Mesenchymal stem cell (in vitro differentiated cells and primary cell): ENCODE results near the gene SLC51B.

Source experiments
- DNase-seq: peaks from one replicate; pipeline ENCODE4 v3.0.0-alpha.2; 2013
- H2AFZ ChIP-seq: one replicate; pipeline ENCODE4 v1.6.1; 2013; ENCODE audit warnings: low read depth, mild to moderate bottlenecking, control low read depth, inconsistent platforms, low read length, moderate library complexity
- H2AK5ac ChIP-seq: 2 replicates; pipeline ENCODE4 v1.6.1; 2013; ENCODE audit warnings: low read length, moderate library complexity, mild to moderate bottlenecking, inconsistent platforms; ENCODE audit not compliant: severe bottlenecking
- H2BK120ac ChIP-seq: one replicate; pipeline ENCODE4 v1.6.1; 2013; ENCODE audit warnings: low read depth, mild to moderate bottlenecking, inconsistent platforms, low read length, moderate library complexity
- H2BK12ac ChIP-seq, 2 experiments: one replicate each; pipeline ENCODE4 v1.6.1; 2013; ENCODE audit warnings: inconsistent platforms in 2 of 2, low read length in 2 of 2, mild to moderate bottlenecking in 2 of 2, moderate library complexity in 2 of 2, control low read depth in 1 of 2
- H2BK15ac ChIP-seq: one replicate; pipeline ENCODE4 v1.6.1; 2013; ENCODE audit warnings: mild to moderate bottlenecking, low read depth, inconsistent platforms; ENCODE audit not compliant: poor library complexity, severe bottlenecking
- H2BK5ac ChIP-seq: 2 replicates; pipeline ENCODE4 v1.6.1; 2013; ENCODE audit warnings: low read depth, mild to moderate bottlenecking, low read length, control low read depth, inconsistent platforms; ENCODE audit not compliant: poor library complexity, severe bottlenecking
- H3K14ac ChIP-seq, 2 experiments: one replicate each; pipeline ENCODE4 v1.6.1; 2013; ENCODE audit warnings: inconsistent platforms in 2 of 2, low read length in 2 of 2, control low read depth in 1 of 2, mild to moderate bottlenecking in 1 of 2, moderate library complexity in 1 of 2
- H3K18ac ChIP-seq, 2 experiments: one replicate each; pipeline ENCODE4 v1.6.1; 2013; ENCODE audit warnings: inconsistent platforms in 2 of 2, low read length in 2 of 2, control low read depth in 1 of 2, low read depth in 1 of 2, mild to moderate bottlenecking in 1 of 2
- H3K23ac ChIP-seq, 2 experiments: one replicate each; pipeline ENCODE4 v1.6.1; 2013; ENCODE audit warnings: inconsistent platforms in 2 of 2, low read length in 2 of 2, mild to moderate bottlenecking in 2 of 2, moderate library complexity in 2 of 2, control low read depth in 1 of 2
- H3K27ac ChIP-seq: 2 replicates; pipeline ENCODE4 v1.5.1; 2013; ENCODE audit warnings: mild to moderate bottlenecking, moderate library complexity, low read length, control low read depth, inconsistent platforms; ENCODE audit not compliant: poor library complexity, severe bottlenecking
- H3K27me3 ChIP-seq, 2 experiments: 2 replicates each; pipeline versions ENCODE4 v1.6.1 to v1.7.0; 2013; ENCODE audit warnings: low read length in 2 of 2, mild to moderate bottlenecking in 2 of 2, moderate library complexity in 2 of 2, control low read depth in 1 of 2, inconsistent platforms in 1 of 2; ENCODE audit not compliant: control insufficient read depth in 1 of 2, insufficient read depth in 1 of 2
- H3K36me3 ChIP-seq, 2 experiments: 2 replicates each; pipeline versions ENCODE4 v1.6.1 to v1.7.0; 2013; ENCODE audit warnings: low read length in 2 of 2, control low read depth in 1 of 2, inconsistent platforms in 1 of 2, low read depth in 1 of 2, mild to moderate bottlenecking in 1 of 2; ENCODE audit not compliant: insufficient read depth in 2 of 2, control insufficient read depth in 1 of 2
- H3K4ac ChIP-seq, 2 experiments: one replicate each; pipeline ENCODE4 v1.6.1; 2013; ENCODE audit warnings: inconsistent platforms in 2 of 2, low read length in 2 of 2, mild to moderate bottlenecking in 2 of 2, moderate library complexity in 2 of 2, control low read depth in 1 of 2, low read depth in 1 of 2
- H3K4me1 ChIP-seq: 2 replicates; pipeline ENCODE4 v1.6.1; 2013; ENCODE audit warnings: low read depth, low read length, control low read depth; ENCODE audit not compliant: control insufficient read depth, insufficient read depth
- H3K4me2 ChIP-seq: 2 replicates; pipeline ENCODE4 v1.6.1; 2013; ENCODE audit warnings: low read length, mild to moderate bottlenecking, inconsistent platforms; ENCODE audit not compliant: poor library complexity, severe bottlenecking
- H3K4me3 ChIP-seq, 2 experiments: 2 replicates each; pipeline versions ENCODE4 v1.5.1 to v1.7.0; 2013; ENCODE audit warnings: low read length in 2 of 2, mild to moderate bottlenecking in 2 of 2, control low read depth in 1 of 2, low read depth in 1 of 2; ENCODE audit not compliant: insufficient read depth in 1 of 2
- H3K79me1 ChIP-seq: replicated peaks from 2 replicates; pipeline ENCODE4 v1.6.1; 2013; ENCODE audit warnings: mild to moderate bottlenecking, control low read depth, low read length, inconsistent platforms; ENCODE audit not compliant: poor library complexity, severe bottlenecking
- H3K9ac ChIP-seq: 2 replicates; pipeline ENCODE4 v1.7.0; 2013; ENCODE audit warnings: mild to moderate bottlenecking, low read length, moderate library complexity
- H3K9me3 ChIP-seq: 2 replicates; pipeline ENCODE4 v1.7.0; 2013; ENCODE audit warnings: mild to moderate bottlenecking, low read length; ENCODE audit not compliant: control insufficient read depth
- H4K8ac ChIP-seq: one replicate; pipeline ENCODE4 v1.6.1; 2013; ENCODE audit warnings: inconsistent platforms, mild to moderate bottlenecking, low read length, moderate library complexity
- H4K91ac ChIP-seq: one replicate; pipeline ENCODE4 v1.6.1; 2013; ENCODE audit warnings: mild to moderate bottlenecking, low read length, inconsistent platforms
- WGBS: methylation state at CpG from one replicate; pipeline ENCODE4 v1.1.7; 2013; ENCODE audit warnings: mixed read lengths; 5-methylcytosine and 5-hydroxymethylcytosine counted together

SLC51B gene

DNA sequence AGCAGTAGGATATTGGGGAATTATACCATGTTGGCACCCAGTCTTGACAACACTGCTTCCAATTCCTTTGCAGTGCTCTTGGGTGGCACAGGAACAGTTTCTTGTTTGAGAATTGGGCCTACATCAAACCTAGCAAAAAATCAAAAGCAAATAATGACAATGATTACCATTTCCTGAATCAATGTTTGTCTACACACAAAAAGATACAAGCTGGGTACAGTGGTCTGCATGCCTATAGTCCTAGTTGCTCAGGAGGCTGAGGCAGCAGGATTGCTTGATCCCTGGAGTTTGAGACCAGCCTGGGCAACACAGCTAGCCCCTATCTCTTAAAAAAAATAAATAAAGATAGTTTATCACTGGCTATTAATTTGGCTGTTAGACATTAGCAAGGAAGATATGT lies 23.7 kb upstream of the SLC51B start:
- Histone ChIP-seq H3K79me1 (peaks cover 8% of the 10 kb centered on the region), H2BK15ac (no peak overlapping the region), H4K8ac (no peak overlapping the region), H3K27ac (no peak overlapping the region), H3K4me1 (no peaks in the 10 kb centered on the region), H2AFZ (no peak overlapping the region), H3K18ac (no peak overlapping the region), H3K4me2 (no peak overlapping the region), H2BK5ac (no peak overlapping the region), H2AK5ac (no peak overlapping the region), H3K27me3 (no peaks in the 10 kb centered on the region), H3K9me3 (no peaks in the 10 kb centered on the region), H3K4ac (no peak overlapping the region), H3K23ac (no peak overlapping the region), H2BK12ac (no peak overlapping the region), H3K36me3 (peaks cover 8 to 90% of the 10 kb centered on the region in 2 experiments), H2BK120ac (no peak overlapping the region), H3K4me3 (no peak overlapping the region), H3K14ac (no peak overlapping the region), H4K91ac (no peak overlapping the region), H3K9ac (no peak overlapping the region)
- DNase-seq: no peak

DNA sequence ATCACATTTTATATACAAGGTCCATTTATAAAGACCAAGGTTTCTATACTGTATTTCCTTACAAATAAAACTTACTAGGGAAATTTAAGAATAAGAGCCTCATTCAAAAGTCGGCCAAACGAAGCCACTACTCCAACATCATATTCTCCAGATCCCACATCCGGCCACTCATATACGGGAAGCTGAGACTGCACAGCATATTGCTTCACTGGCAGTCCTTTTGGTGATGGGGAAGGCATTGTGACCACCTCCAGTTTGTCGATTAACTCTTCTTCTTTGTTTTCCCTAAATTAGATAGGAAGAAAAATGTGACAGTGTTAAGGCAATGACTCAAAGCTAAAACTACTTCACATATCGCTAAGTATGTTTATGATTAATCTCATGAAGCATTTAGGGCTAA lies 18.4 kb upstream of the SLC51B start:
- H2BK5ac ChIP-seq: no peak overlapping the region
- no peak overlapping the region for H3K14ac ChIP-seq
- H3K18ac ChIP-seq: no peak overlapping the region
- H2AFZ ChIP-seq: no peak overlapping the region
- H3K4ac ChIP-seq: no peak overlapping the region
- H3K4me2 ChIP-seq: no peak overlapping the region
- no peak overlapping the region for H4K91ac ChIP-seq
- no peak for DNase-seq
- no peak overlapping the region for H2AK5ac ChIP-seq
- H3K27me3 ChIP-seq: no peaks in the 10 kb centered on the region
- no peak overlapping the region for H3K9ac ChIP-seq
- H3K27ac ChIP-seq: no peak overlapping the region
- peaks cover 2 to 49% of the 10 kb centered on the region in 2 experiments for H3K36me3 ChIP-seq
- no peak overlapping the region for H3K23ac ChIP-seq
- no peak overlapping the region for H3K4me3 ChIP-seq
- 95% methylated on average over 4 of the region's 6 CpGs for WGBS
- H2BK15ac ChIP-seq: no peak overlapping the region
- no peak overlapping the region for H2BK120ac ChIP-seq
- H3K9me3 ChIP-seq: no peaks in the 10 kb centered on the region
- H2BK12ac ChIP-seq: no peak overlapping the region
- H3K79me1 ChIP-seq: peaks cover 16% of the 10 kb centered on the region
- no peak overlapping the region for H4K8ac ChIP-seq
- H3K4me1 ChIP-seq: peaks cover 8% of the 10 kb centered on the region

DNA sequence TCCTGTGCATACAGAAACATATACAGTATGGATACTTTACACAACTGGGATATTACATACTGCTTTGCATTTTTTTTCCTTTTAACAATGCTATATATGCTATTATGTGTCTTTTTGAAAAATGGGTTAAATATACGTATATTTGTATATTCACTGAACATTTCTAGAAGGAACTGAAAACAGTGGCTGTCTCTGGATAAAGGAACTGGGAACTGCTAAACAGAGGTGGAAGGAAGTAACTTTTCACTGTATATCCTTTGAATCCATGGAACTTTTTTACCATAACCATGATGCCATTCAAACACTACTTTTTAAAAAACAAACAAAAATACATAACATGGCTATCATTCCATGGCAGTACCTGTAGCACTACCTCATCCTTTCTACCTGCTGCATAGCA lies 17.6 kb upstream of the SLC51B start:
- peaks cover 16% of the 10 kb centered on the region for H3K79me1 ChIP-seq
- H3K4me2 ChIP-seq: no peak overlapping the region
- H3K9ac ChIP-seq: no peak overlapping the region
- no peak overlapping the region for H3K27ac ChIP-seq
- peaks cover 0 to 41% of the 10 kb centered on the region in 2 experiments for H3K36me3 ChIP-seq
- H2AFZ ChIP-seq: no peak overlapping the region
- peaks cover 8% of the 10 kb centered on the region for H3K4me1 ChIP-seq
- WGBS: 100% methylated on average over 1 of the region's 1 CpG
- H2BK120ac ChIP-seq: no peak overlapping the region
- H2BK5ac ChIP-seq: no peak overlapping the region
- H3K14ac ChIP-seq: no peak overlapping the region
- no peak overlapping the region for H3K4ac ChIP-seq
- no peak overlapping the region for H3K18ac ChIP-seq
- no peak overlapping the region for H2BK15ac ChIP-seq
- no peak overlapping the region for H2AK5ac ChIP-seq
- H2BK12ac ChIP-seq: no peak overlapping the region
- DNase-seq: no peak
- no peaks in the 10 kb centered on the region for H3K9me3 ChIP-seq
- H4K91ac ChIP-seq: no peak overlapping the region
- peak overlapping the region in 1 of 2 experiments; percentile 95 for H3K4me3 ChIP-seq
- H4K8ac ChIP-seq: no peak overlapping the region
- no peak overlapping the region for H3K23ac ChIP-seq
- peaks cover 0 to 5% of the 10 kb centered on the region in 2 experiments for H3K27me3 ChIP-seq

DNA sequence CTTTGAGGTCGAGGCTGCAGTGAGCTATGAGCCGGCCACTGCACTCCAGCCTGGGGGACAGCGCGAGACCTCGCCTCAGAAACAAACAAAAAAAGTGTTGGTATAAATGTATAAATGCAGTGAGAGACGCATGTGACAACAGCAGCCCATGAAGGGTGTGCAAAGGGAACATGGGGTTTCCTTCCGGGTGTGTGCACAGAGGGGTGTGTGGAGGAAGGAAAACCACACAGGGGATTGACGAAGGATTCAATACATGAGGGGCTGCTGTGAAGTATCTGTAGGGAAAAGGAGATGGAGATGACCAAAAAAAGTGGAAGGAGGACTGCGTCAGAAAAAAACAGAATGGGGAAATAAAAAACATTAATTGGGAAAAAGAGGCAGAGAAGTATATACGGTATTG lies 16.8 kb upstream of the SLC51B start:
- Histone ChIP-seq H3K36me3 (peaks cover 0 to 35% of the 10 kb centered on the region in 2 experiments), H4K91ac (no peak overlapping the region), H3K9me3 (no peaks in the 10 kb centered on the region), H3K27ac (no peak overlapping the region), H2BK12ac (no peak overlapping the region), H3K4me2 (peak overlapping the region; percentile 23), H3K9ac (peak overlapping the region; percentile 87), H4K8ac (peak overlapping the region; percentile 33), H3K18ac (no peak overlapping the region), H2BK120ac (no peak overlapping the region), H3K23ac (no peak overlapping the region), H3K4me3 (peak overlapping the region in 1 of 2 experiments; percentile 95), H2AFZ (no peak overlapping the region), H2BK5ac (no peak overlapping the region), H3K14ac (no peak overlapping the region), H3K4me1 (peaks cover 11% of the 10 kb centered on the region), H3K4ac (peak overlapping the region in 1 of 2 experiments; percentile 69), H2AK5ac (no peak overlapping the region), H2BK15ac (no peak overlapping the region), H3K27me3 (peaks cover 0 to 5% of the 10 kb centered on the region in 2 experiments), H3K79me1 (peaks cover 15% of the 10 kb centered on the region)
- DNase-seq: no peak
- WGBS: 84% methylated on average over 9 of the region's 10 CpGs
